OCI-LY1 (cell line): ENCODE data around the gene LRRC71.

Source experiments
- H2AFZ ChIP-seq: fragments of 200-600 bp; sonication (generic), shearing (Covaris generic); 2 replicates; pipeline ENCODE4 v1.6.0; 2014; ENCODE audit warnings: antibody characterized with exemption, mild to moderate bottlenecking, low read length
- H3F3A ChIP-seq: fragments of 200-600 bp; sonication (generic), shearing (Covaris generic); 2 replicates; pipeline ENCODE4 v1.6.0; 2014; ENCODE audit warnings: mild to moderate bottlenecking, antibody characterized with exemption, low read length, moderate library complexity; ENCODE audit not compliant: insufficient read depth
- H3K27ac ChIP-seq: fragments of 200-600 bp; sonication (generic); 2 replicates; pipeline ENCODE4 v1.5.1; 2014; ENCODE audit warnings: low read length, mixed run types, mild to moderate bottlenecking, low read depth; ENCODE audit not compliant: poor library complexity, severe bottlenecking
- H3K27me3 ChIP-seq: fragments of 200-600 bp; sonication (generic); 2 replicates; pipeline ENCODE4 v1.6.0; 2014; ENCODE audit warnings: antibody characterized with exemption, mild to moderate bottlenecking, low read length, moderate library complexity; ENCODE audit not compliant: insufficient read depth
- H3K36me3 ChIP-seq: fragments of 200-600 bp; sonication (generic); 2 replicates; pipeline ENCODE4 v1.6.1; 2014; ENCODE audit warnings: mild to moderate bottlenecking, antibody characterized with exemption, low read length, moderate library complexity, mixed read lengths; ENCODE audit not compliant: insufficient read depth
- H3K4me1 ChIP-seq: fragments of 200-600 bp; sonication (generic); 2 replicates; pipeline ENCODE4 v1.5.1; 2014; ENCODE audit warnings: mild to moderate bottlenecking, low read length, moderate library complexity; ENCODE audit not compliant: insufficient read depth, severe bottlenecking
- H3K4me2 ChIP-seq: fragments of 200-600 bp; sonication (generic), shearing (Covaris generic); 2 replicates; pipeline ENCODE4 v1.6.1; 2014; ENCODE audit warnings: low read length
- H3K4me3 ChIP-seq: fragments of 200-600 bp; sonication (generic); 2 replicates; pipeline ENCODE4 v1.5.1; 2014; ENCODE audit warnings: low read length, low read depth, mild to moderate bottlenecking, mixed read lengths; ENCODE audit not compliant: poor library complexity, severe bottlenecking
- H3K79me2 ChIP-seq: fragments of 200-600 bp; shearing (Covaris generic); 2 replicates; pipeline ENCODE4 v1.6.1; 2016; ENCODE audit warnings: mixed run types, low read length, mixed read lengths; ENCODE audit not compliant: insufficient read depth
- H3K9ac ChIP-seq: fragments of 200-600 bp; sonication (generic), shearing (Covaris generic); 2 replicates; pipeline ENCODE4 v1.6.1; 2014; ENCODE audit warnings: mild to moderate bottlenecking, low read length, mixed read lengths
- H3K9me2 ChIP-seq: fragments of 200-600 bp; sonication (generic), shearing (Covaris generic); 2 replicates; pipeline ENCODE4 v1.6.1; 2014; ENCODE audit warnings: low read depth, mild to moderate bottlenecking, low read length, mixed read lengths
- H3K9me3 ChIP-seq: fragments of 200-600 bp; shearing (Covaris generic); 2 replicates; pipeline ENCODE4 v1.6.1; 2014; ENCODE audit warnings: low read length, mixed read lengths
- H4K20me1 ChIP-seq: fragments of 200-600 bp; sonication (generic), shearing (Covaris generic); 2 replicates; pipeline ENCODE4 v1.6.0; 2016; ENCODE audit warnings: mild to moderate bottlenecking, low read length; ENCODE audit not compliant: insufficient read depth
- EZH2 ChIP-seq: fragments of 200-600 bp; sonication (generic), shearing (Covaris generic); IDR thresholded peaks from 2 replicates; pipeline ENCODE4 v1.8.0; 2017; ENCODE audit warnings: borderline replicate concordance, mixed run types, mild to moderate bottlenecking, antibody characterized with exemption, low read length, moderate library complexity, mixed read lengths
- TF ChIP-seq, protein P1 (sequence below): fragments of 200-600 bp; sonication (generic), shearing (Covaris generic); IDR thresholded peaks from 2 replicates; pipeline ENCODE4 v1.5.1; 2017; ENCODE audit warnings: mild to moderate bottlenecking, antibody characterized with exemption, low read length, moderate library complexity, mixed read lengths

The LRRC71 gene

DNA sequence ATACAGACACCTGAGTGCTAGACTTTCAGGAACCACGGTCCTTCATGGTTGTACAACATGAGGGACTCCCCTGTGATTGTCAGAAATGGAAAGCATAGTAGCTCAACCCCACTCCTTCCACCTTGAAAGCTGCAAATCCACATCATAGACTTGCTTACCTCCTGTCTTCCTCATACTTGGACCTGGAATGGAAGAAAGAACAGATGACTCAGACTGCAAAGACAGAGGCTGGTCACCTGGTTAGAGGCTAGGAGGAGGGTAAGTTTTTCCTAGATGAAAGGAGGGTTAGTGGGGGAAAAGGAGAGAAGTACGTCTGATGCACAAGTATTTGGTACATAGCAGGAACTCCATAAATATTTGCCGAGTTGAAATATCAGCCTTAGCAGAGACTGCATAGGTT, 37.2 kb downstream of the LRRC71 start:
- no peaks in the 10 kb centered on the region for H3K36me3 ChIP-seq
- no peak overlapping the region for H3K4me2 ChIP-seq

DNA sequence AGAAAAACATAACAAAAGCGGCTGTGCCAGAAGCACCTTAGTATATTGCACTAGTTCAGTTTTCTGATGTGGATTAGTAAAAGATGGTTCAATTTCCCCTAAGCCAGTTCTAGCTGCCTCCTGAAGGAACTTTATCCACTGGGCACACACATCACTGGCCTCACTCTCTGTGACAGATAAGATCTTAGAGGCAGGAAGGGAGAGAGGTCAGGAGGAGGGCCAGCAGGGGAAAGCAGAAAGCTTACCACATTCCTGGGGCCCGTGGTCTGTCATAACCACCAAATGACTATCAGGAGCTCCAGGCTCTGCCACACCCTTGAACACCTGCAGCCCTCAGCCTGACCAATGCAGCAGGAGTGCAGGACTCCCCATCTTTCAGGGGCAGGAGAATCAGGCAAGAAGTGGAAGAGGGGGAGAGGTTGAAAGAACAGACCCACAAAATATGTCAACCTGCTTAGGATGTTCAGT, 37.8 kb downstream of the LRRC71 start:
- no peaks in the 10 kb centered on the region for H3K36me3 ChIP-seq
- H3F3A ChIP-seq: no peaks in the 10 kb centered on the region
- H3K9ac ChIP-seq: no peak overlapping the region
- H3K4me2 ChIP-seq: no peak overlapping the region
- H3K79me2 ChIP-seq: no peaks in the 10 kb centered on the region
- TF ChIP-seq EZH2: no peak
- TF ChIP-seq, protein P1, sequence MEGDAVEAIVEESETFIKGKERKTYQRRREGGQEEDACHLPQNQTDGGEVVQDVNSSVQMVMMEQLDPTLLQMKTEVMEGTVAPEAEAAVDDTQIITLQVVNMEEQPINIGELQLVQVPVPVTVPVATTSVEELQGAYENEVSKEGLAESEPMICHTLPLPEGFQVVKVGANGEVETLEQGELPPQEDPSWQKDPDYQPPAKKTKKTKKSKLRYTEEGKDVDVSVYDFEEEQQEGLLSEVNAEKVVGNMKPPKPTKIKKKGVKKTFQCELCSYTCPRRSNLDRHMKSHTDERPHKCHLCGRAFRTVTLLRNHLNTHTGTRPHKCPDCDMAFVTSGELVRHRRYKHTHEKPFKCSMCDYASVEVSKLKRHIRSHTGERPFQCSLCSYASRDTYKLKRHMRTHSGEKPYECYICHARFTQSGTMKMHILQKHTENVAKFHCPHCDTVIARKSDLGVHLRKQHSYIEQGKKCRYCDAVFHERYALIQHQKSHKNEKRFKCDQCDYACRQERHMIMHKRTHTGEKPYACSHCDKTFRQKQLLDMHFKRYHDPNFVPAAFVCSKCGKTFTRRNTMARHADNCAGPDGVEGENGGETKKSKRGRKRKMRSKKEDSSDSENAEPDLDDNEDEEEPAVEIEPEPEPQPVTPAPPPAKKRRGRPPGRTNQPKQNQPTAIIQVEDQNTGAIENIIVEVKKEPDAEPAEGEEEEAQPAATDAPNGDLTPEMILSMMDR: no peak
- H3K27me3 ChIP-seq: 0 out of 2 replicates have a peak, but pooled peaks cover 3% of the 10 kb centered on the region
- no peaks in the 10 kb centered on the region for H3K9me3 ChIP-seq
- peaks cover 1% of the 10 kb centered on the region for H3K4me1 ChIP-seq
- no peak overlapping the region for H3K27ac ChIP-seq
- no peaks in the 10 kb centered on the region for H3K9me2 ChIP-seq
- H2AFZ ChIP-seq: no peak overlapping the region
- no peak overlapping the region for H3K4me3 ChIP-seq
- H4K20me1 ChIP-seq: no peaks in the 10 kb centered on the region

More for the DNA sequence above, 37.2 kb downstream of the LRRC71 start:
- H3K9me3 ChIP-seq: no peaks in the 10 kb centered on the region
- no peaks in the 10 kb centered on the region for H3F3A ChIP-seq
- H4K20me1 ChIP-seq: no peaks in the 10 kb centered on the region
- no peaks in the 10 kb centered on the region for H3K79me2 ChIP-seq
- H3K4me1 ChIP-seq: no peaks in the 10 kb centered on the region
- H2AFZ ChIP-seq: no peak overlapping the region
- no peak overlapping the region for H3K27ac ChIP-seq
- H3K27me3 ChIP-seq: 0 out of 2 replicates have a peak, but pooled peaks cover 3% of the 10 kb centered on the region
- no peak overlapping the region for H3K9ac ChIP-seq
- H3K4me3 ChIP-seq: no peak overlapping the region
- TF ChIP-seq, protein P1: no peak
- no peaks in the 10 kb centered on the region for H3K9me2 ChIP-seq

DNA sequence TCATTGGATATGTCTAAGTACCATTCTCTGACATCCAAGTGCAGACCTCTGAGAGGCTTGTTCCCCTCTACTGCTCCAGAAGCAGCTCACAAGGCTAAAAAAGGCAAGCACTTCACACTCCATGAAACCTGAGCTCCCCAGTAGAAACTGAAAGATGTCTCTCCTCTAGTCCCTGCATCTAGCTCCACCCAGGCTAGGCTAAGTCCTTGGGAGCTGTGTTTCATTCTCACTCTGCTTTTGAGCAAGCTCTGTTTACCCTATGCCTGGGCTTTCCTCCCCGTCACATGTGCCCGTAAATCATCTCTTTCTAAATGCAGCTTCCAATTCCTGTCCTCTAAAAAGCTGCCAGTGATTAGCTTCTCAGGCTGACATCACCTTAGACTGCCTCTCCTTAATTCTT, 39.0 kb downstream of the LRRC71 start:
- no peak overlapping the region for H3K4me2 ChIP-seq
- TF ChIP-seq, protein P1: no peak

More for the DNA sequence above, 39.0 kb downstream of the LRRC71 start:
- Histone ChIP-seq H3K36me3 (no peaks in the 10 kb centered on the region), H3K27ac (no peak overlapping the region), H4K20me1 (no peaks in the 10 kb centered on the region), H3K4me1 (peaks cover 7% of the 10 kb centered on the region), H3F3A (no peaks in the 10 kb centered on the region), H3K4me3 (no peak overlapping the region), H3K9me2 (no peaks in the 10 kb centered on the region), H3K27me3 (0 out of 2 replicates have a peak, but pooled peaks cover 3% of the 10 kb centered on the region), H3K79me2 (no peaks in the 10 kb centered on the region), H3K9ac (no peak overlapping the region), H2AFZ (no peak overlapping the region), H3K9me3 (no peaks in the 10 kb centered on the region)
